Skeletal muscle tissue (tissue), 4 donors: Measurements from ENCODE around the gene KIAA1549. TPM values are rescaled to one million over a fixed set of nuclear protein-coding genes. Genes with fewer than 3 reads are reported as not detected.

Experiments used
- H3K27ac ChIP-seq: one replicate; pipeline ENCODE4 v1.7.0; 2013; ENCODE audit warnings: mild to moderate bottlenecking, low read depth, low read length, inconsistent platforms
- H3K27me3 ChIP-seq, 3 donors: one replicate each; pipeline ENCODE4 v1.7.0; 2013; ENCODE audit warnings: low read length in 3 of 3; ENCODE audit not compliant: control insufficient read depth in 3 of 3, insufficient read depth in 3 of 3
- H3K36me3 ChIP-seq, 3 donors: one replicate each; pipeline ENCODE4 v1.7.0; 2013; ENCODE audit warnings: low read length in 3 of 3; ENCODE audit not compliant: control insufficient read depth in 3 of 3, insufficient read depth in 3 of 3
- H3K4me1 ChIP-seq, 3 donors: one replicate each; pipeline ENCODE4 v1.7.0; 2013; ENCODE audit warnings: low read length in 3 of 3, mild to moderate bottlenecking in 3 of 3; ENCODE audit not compliant: control insufficient read depth in 3 of 3, insufficient read depth in 3 of 3
- H3K4me3 ChIP-seq, 3 donors: one replicate each; pipeline ENCODE4 v1.7.0; 2013; ENCODE audit warnings: low read length in 3 of 3
- H3K9ac ChIP-seq, 3 donors: one replicate each; pipeline ENCODE4 v1.7.0; 2013; ENCODE audit warnings: low read length in 3 of 3, mild to moderate bottlenecking in 3 of 3, moderate library complexity in 2 of 3, low read depth in 1 of 3
- H3K9me3 ChIP-seq, 3 donors: one replicate each; pipeline ENCODE4 v1.7.0; 2013; ENCODE audit warnings: low read length in 3 of 3; ENCODE audit not compliant: control insufficient read depth in 3 of 3
- total RNA-seq: library from RNA; depleted of rRNA; stranded (reverse); fragments of >200 nt; gene quantifications from one replicate; pipeline ENCODE4 v1.2.3, GENCODE V29; 2014
- donor health status: Osteomylitis.

Gene KIAA1549
- total RNA-seq, 1 donor from 2014 or later: 4.2 TPM

DNA sequence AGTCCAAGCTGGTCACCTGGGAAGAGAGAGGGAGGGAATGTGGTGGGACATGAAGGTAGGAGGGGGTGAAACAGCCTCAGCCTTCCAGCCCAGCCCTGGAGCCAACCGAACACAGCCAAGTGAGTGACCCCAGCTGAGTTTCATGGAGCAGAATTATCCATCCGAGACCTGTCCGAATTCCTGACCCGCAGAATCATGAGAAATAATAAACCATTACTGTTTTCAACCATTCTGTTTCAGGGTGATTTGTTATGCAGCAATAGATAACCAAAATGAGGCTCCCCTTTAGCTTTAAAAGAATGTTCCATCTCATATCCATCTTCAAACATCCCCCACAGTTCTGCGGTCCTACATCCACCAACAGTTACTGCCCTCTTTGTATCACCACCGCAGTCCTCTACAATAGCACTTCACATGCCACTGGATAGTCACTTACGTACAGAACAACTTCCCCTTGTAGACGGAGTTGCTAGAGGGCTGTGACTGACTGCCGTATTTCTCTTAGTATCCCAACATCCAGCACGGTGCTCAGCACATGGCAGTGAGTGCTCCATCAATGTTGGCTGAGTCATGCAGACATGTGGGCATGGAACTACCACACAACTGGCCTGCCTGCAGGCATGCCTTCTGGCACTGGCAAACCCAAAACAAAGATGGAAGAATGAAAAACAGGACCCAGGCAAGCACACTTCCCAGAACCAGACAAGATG, 18.5 kb downstream of the KIAA1549 start:
- Histone ChIP-seq H3K9ac (no peak overlapping the region), H3K36me3 (no peaks in the 10 kb centered on the region), H3K4me1 (peaks cover 0 to 3% (median 0%) of the 10 kb centered on the region in 3 donors), H3K27me3 (no peaks in the 10 kb centered on the region), H3K9me3 (no peaks in the 10 kb centered on the region), H3K27ac (no peak overlapping the region), H3K4me3 (no peak overlapping the region)

DNA sequence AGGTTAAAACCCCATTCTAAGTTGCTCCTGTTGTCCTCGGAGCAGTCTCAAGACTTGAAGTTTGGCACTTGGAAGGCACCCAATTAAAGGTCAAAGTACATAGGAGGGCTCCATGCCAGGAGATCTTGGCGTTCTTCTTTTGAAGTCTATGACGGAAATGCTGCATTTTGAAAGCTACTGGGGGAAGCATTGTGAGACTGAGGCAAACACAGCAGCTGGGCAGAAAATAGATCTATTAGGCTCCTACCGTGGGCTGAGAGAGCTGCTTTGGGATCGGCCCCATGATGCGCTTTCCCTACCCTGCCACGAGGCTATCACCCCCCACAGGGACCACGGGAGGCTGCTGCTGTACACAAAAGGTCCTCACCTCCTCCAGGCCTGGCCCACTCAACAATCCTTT, 20.0 kb downstream of the KIAA1549 start:
- H3K27me3 ChIP-seq: no peaks in the 10 kb centered on the region
- H3K4me1 ChIP-seq: peaks cover 0 to 3% (median 0%) of the 10 kb centered on the region in 3 donors
- no peaks in the 10 kb centered on the region for H3K9me3 ChIP-seq
- no peak overlapping the region for H3K9ac ChIP-seq
- no peaks in the 10 kb centered on the region for H3K36me3 ChIP-seq
- H3K4me3 ChIP-seq: no peak overlapping the region
- H3K27ac ChIP-seq: no peak overlapping the region

DNA sequence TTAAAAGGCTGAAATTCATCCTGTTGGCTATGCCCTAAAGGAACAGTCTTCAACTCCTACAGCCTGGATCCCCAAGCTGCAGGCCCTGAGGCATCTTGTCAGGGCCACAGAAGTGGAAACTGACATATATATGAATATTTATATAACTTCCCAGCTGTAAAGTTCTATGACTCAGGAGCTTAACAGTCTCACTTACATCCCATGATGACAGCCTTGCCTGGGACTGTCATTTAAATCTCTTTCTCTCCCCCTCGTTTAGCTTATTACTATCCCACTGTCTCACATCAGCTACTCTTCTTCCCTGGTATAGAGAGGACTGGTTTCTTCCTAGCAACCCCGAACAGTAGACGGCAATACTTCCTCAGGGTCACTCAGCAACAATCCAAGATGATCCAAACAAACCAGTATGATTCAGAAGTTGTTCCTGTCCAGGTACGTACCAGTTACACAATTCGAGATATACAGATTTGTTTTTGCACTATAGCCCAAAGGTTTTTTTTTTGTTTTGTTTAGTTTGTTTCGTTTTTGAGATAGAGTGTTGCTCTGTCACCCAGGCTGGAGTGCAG, 22.7 kb downstream of the KIAA1549 start:
- H3K4me1 ChIP-seq: peaks cover 0 to 3% (median 0%) of the 10 kb centered on the region in 3 donors
- H3K27me3 ChIP-seq: no peaks in the 10 kb centered on the region
- no peaks in the 10 kb centered on the region for H3K9me3 ChIP-seq
- H3K4me3 ChIP-seq: no peak overlapping the region
- H3K27ac ChIP-seq: no peak overlapping the region
- H3K36me3 ChIP-seq: no peaks in the 10 kb centered on the region
- no peak overlapping the region for H3K9ac ChIP-seq

- Histone ChIP-seq H3K27ac (no peak overlapping the region), H3K27me3 (no peaks in the 10 kb centered on the region), H3K9ac (no peak overlapping the region), H3K9me3 (no peaks in the 10 kb centered on the region), H3K4me3 (no peak overlapping the region), H3K36me3 (no peaks in the 10 kb centered on the region), H3K4me1 (peaks cover 0 to 3% (median 0%) of the 10 kb centered on the region in 3 donors)
Observed at GRCh38 chr7:138957753-138958390, 23.3 kb downstream of the KIAA1549 start.

GRCh38 chr7:138957217-138957616, 24.0 kb downstream of the KIAA1549 start:
- Histone ChIP-seq H3K36me3 (no peaks in the 10 kb centered on the region), H3K27ac (no peak overlapping the region), H3K9ac (no peak overlapping the region), H3K4me3 (no peak overlapping the region), H3K4me1 (peaks cover 0 to 3% (median 0%) of the 10 kb centered on the region in 3 donors), H3K27me3 (no peaks in the 10 kb centered on the region), H3K9me3 (no peaks in the 10 kb centered on the region)

DNA sequence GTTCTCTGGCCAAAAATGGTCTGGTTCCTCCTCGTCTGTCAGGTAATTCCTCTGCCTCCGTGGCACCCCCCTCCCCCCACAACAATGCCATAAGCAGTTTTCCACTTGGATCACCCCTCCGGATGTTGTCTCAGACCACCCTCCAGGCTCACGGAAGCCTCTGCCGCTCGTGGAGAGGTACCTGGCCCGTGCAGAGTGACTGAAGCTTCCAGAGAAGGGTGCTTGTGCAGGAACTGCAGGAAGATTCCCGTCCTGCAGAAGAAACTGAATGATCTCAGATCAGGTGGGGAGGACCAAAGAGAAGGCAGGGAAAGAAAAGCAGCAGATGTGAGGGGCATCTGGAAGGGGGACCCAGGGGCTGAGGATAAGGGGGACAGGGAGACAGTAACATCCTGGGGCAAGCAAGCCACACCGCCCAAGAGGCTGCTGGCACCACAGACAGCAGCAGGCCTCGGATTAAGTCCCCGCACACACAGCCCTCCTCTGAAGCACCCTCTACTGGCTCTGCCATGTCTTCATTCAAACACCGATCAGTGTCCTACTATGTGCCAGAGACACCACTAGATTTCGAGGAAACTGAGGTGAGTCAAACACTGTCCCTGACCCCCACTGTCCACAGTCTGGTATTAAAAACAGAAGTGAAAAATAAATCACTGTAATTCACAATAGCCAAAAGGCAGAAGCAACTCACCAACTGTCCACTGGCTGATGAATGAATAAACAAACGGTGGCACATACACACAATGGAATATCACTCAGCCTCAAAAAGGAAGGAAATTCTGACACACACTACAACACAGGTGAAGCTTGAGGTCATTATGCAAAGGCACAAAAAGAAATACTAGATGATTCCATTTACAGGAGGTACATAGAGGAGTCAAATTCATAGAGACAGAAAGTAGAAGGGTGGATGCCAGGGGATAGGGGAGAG, 26.4 kb downstream of the KIAA1549 start:
- H3K27me3 ChIP-seq: no peaks in the 10 kb centered on the region
- H3K9ac ChIP-seq: no peak overlapping the region
- H3K36me3 ChIP-seq: no peaks in the 10 kb centered on the region
- no peak overlapping the region for H3K4me3 ChIP-seq
- no peaks in the 10 kb centered on the region for H3K4me1 ChIP-seq
- H3K27ac ChIP-seq: no peak overlapping the region
- no peaks in the 10 kb centered on the region for H3K9me3 ChIP-seq

GRCh38 chr7:138952791-138953190, 28.4 kb downstream of the KIAA1549 start:
- no peaks in the 10 kb centered on the region for H3K4me1 ChIP-seq
- no peak overlapping the region for H3K9ac ChIP-seq
- no peaks in the 10 kb centered on the region for H3K36me3 ChIP-seq
- H3K9me3 ChIP-seq: no peaks in the 10 kb centered on the region
- H3K4me3 ChIP-seq: no peak overlapping the region
- H3K27me3 ChIP-seq: no peaks in the 10 kb centered on the region
- no peak overlapping the region for H3K27ac ChIP-seq

DNA sequence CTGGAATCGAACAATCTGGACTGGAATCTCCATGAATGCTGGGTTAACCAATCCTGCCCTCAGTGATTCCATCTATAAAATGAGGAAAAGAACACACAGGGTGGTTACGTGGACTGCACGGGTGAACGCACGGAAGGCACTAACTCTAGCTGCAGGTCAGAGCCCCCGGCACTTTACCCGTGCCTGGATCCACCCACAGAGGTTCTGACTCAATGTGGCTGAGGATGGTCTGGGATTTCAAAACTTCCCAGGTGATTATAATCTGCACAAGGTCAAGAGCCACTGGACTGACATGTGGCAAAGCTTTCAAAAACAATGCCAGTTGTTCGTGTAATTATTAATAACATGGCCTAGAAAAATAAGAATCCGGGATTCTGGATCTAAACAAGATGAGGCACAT, 29.2 kb downstream of the KIAA1549 start:
- Histone ChIP-seq H3K36me3 (no peaks in the 10 kb centered on the region), H3K27me3 (no peaks in the 10 kb centered on the region), H3K27ac (no peak overlapping the region), H3K4me1 (no peaks in the 10 kb centered on the region), H3K4me3 (no peak overlapping the region), H3K9me3 (no peaks in the 10 kb centered on the region), H3K9ac (no peak overlapping the region)

DNA sequence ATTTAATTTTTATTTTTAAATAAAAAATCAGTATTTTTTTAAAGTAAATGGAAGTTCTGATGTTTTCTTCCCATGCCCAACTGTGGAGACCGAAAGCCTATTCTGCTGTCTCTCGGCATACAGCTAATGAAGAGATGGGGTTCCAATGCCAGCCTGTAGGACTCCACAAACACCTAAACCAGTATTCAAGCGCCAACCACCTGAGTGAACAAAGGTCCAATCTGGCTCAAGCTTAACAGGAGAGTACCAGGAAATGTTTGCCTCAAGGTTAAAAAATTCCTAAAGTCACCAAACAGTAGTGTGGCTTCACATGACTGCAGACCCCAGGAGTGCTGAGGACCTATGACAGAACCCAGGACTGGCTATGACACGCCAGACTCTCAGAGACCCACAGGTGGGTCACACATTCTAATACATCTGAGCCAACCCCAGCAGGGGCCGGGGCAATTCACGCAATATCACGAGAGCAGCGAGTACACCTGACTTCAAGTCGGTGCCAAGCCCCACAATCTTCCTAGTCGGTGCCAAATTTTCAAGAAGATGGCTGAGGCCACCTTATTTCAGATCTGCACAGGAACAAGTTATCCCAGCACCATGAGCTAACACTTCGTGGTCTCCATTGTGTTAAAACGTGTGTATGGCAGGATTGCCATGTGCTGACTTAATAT, 31.6 kb downstream of the KIAA1549 start:
- no peaks in the 10 kb centered on the region for H3K9me3 ChIP-seq

More for the DNA sequence above, 31.6 kb downstream of the KIAA1549 start:
- no peak overlapping the region for H3K27ac ChIP-seq
- H3K36me3 ChIP-seq: no peaks in the 10 kb centered on the region
- H3K4me1 ChIP-seq: no peaks in the 10 kb centered on the region
- H3K27me3 ChIP-seq: no peaks in the 10 kb centered on the region
- H3K9ac ChIP-seq: no peak overlapping the region
- no peak overlapping the region for H3K4me3 ChIP-seq
